PC-3 (cell line): ENCODE results near the gene ABCC3.

ENCODE experiments used
- EZH2 ChIP-seq: fragments of 300-600 bp; sonication (generic); IDR thresholded peaks from one replicate; pipeline ENCODE4 v1.6.1; 2017; ENCODE audit warnings: antibody characterized with exemption, mild to moderate bottlenecking, low read length; ENCODE audit not compliant: unreplicated experiment
- EZH2phosphoT487 ChIP-seq: fragments of 300-600 bp; sonication (generic); IDR thresholded peaks from 2 replicates; pipeline ENCODE4 v1.6.1; 2018; ENCODE audit warnings: mild to moderate bottlenecking, antibody characterized with exemption, low read length, borderline replicate concordance
- TF ChIP-seq, protein P1 (sequence below): fragments of 300-600 bp; sonication (generic); conservative IDR thresholded peaks from 2 replicates; pipeline ENCODE4 v1.5.1; 2017; ENCODE audit warnings: antibody characterized with exemption, low read depth, mild to moderate bottlenecking, low read length

DNA sequence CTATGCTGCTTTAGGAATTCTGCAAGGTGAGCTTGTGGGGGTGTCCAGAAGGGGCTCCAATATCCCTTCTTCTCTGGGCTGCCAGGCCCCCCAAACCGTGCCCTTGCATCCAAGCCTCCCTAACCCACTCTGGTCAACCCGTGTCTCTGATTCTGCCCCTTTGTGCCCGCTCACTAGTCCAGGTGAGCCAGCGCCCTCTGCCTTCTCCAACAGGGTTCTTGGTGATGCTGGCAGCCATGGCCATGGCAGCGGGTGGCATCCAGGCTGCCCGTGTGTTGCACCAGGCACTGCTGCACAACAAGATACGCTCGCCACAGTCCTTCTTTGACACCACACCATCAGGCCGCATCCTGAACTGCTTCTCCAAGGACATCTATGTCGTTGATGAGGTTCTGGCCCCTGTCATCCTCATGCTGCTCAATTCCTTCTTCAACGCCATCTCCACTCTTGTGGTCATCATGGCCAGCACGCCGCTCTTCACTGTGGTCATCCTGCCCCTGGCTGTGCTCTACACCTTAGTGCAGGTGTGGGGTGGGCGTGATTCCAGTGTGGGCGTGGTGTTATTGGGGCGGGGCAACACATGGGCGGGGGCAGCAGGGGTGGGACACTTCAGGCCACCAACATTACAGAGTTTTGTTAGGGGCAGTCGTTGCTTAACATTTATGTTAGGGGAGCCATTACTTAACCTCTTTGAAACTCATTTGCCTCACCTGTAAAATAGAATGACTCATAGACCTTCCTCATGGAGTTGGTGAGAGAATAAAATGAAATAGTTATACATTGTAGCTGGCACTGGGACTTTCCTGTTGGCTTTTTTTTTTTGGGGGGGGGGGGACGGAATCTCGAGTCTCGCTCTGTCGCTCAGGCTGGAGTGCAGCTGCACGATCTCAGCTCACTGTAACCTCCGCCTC lies 41.6 kb downstream of the ABCC3 start:
- TF ChIP-seq EZH2 (no peak), EZH2phosphoT487 (no peak)
- TF ChIP-seq, protein P1, sequence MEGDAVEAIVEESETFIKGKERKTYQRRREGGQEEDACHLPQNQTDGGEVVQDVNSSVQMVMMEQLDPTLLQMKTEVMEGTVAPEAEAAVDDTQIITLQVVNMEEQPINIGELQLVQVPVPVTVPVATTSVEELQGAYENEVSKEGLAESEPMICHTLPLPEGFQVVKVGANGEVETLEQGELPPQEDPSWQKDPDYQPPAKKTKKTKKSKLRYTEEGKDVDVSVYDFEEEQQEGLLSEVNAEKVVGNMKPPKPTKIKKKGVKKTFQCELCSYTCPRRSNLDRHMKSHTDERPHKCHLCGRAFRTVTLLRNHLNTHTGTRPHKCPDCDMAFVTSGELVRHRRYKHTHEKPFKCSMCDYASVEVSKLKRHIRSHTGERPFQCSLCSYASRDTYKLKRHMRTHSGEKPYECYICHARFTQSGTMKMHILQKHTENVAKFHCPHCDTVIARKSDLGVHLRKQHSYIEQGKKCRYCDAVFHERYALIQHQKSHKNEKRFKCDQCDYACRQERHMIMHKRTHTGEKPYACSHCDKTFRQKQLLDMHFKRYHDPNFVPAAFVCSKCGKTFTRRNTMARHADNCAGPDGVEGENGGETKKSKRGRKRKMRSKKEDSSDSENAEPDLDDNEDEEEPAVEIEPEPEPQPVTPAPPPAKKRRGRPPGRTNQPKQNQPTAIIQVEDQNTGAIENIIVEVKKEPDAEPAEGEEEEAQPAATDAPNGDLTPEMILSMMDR, result no peak; the same call in 1 of the 2 replicates
